ENCODE measurements around the gene SPTAN1. TPM values are rescaled to one million over a fixed set of nuclear protein-coding genes. Genes with fewer than 3 reads are reported as not detected.

Gene SPTAN1
- total and polyA plus RNA-seq, 2 of the 4 experiments (the other 2 are of a cell fraction) = 275 to 327 TPM

DNA sequence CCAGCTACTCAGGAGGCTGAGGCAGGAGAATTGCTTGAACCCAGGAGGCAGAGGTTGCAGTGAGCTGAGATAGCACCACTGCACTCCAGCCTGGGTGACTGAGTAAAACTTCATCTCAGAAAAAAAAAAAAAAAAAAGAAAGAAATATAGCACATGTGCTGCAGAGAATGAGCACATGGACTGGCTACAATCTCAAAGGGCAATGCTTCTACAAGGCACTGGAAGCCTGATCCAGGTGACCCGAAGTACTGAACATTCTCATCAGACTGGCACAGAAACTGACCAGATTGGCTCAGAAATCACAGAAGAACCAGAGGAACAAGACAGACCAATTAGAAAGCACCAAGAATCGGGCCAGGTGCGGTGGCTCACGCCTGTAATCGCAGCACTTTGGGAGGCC is 99.4 kb downstream of the SPTAN1 start:
- dilution Hi-C loops (cut with HindIII; ENCODE audit: low sequenced_read_pairs, unreplicated experiment) = no loop called here
- Histone ChIP-seq H3K9me3 (ENCODE audit: control insufficient read depth, insufficient read depth, low read length) (no peaks in the 10 kb centered on the region), H3K56ac (ENCODE audit: extremely low read depth, insufficient read depth, low read length) (no peak overlapping the region), H3K4ac (ENCODE audit: low read depth, low read length) (no peak overlapping the region), H3K4me3 (ENCODE audit: insufficient read depth, low read depth, low read length) (no peak overlapping the region), H4K8ac (ENCODE audit: low read depth in 2 of 2, low read length in 2 of 2) (no peak overlapping the region), H3K14ac (replicated peaks; ENCODE audit: low read depth, low read length) (no peak overlapping the region), H3K27ac (ENCODE audit: insufficient read depth, low read length) (no peak overlapping the region), H2BK5ac (ENCODE audit: low read depth, low read length, poor library complexity, severe bottlenecking) (no peak overlapping the region), H4K5ac (ENCODE audit: low read depth, low read length) (no peak overlapping the region), H2AFZ (replicated peaks; ENCODE audit: low read length, poor library complexity) (no peak overlapping the region), H3K9me1 (ENCODE audit: insufficient read depth, low read length) (0 out of 2 replicates have a peak, but pooled peaks cover 6% of the 10 kb centered on the region), H2AK5ac (ENCODE audit: low read depth, low read length) (no peak overlapping the region), H3K27me3 (ENCODE audit: control insufficient read depth, insufficient read depth, low read length) (no peaks in the 10 kb centered on the region), H3K4me1 (ENCODE audit: control insufficient read depth, insufficient read depth, low read length) (no peaks in the 10 kb centered on the region), H2BK20ac (ENCODE audit: low read depth, low read length) (no peak overlapping the region), H3K9ac (ENCODE audit: low read depth, low read length) (no peak overlapping the region), H2AK9ac (replicated peaks; ENCODE audit: low read depth, low read length, poor library complexity) (no peak overlapping the region), H4K20me1 (ENCODE audit: insufficient read depth, low read length) (no peaks in the 10 kb centered on the region), H4K91ac (ENCODE audit: insufficient read depth, low read depth, low read length) (no peak overlapping the region), H2BK120ac (ENCODE audit: low read depth, low read length) (no peak overlapping the region), H2BK15ac (ENCODE audit: low read depth, low read length) (no peak overlapping the region), H3K79me1 (ENCODE audit: low read depth in 1 of 2, low read length in 2 of 2) (peaks cover 24 to 32% of the 10 kb centered on the region in 2 experiments), H3K18ac (ENCODE audit: low read depth, low read length) (no peak overlapping the region), H3K36me3 (ENCODE audit: control insufficient read depth, insufficient read depth, low read length) (no peaks in the 10 kb centered on the region), H3K4me2 (ENCODE audit: low read depth, low read length) (no peak overlapping the region), H3K23ac (ENCODE audit: low read depth, low read length) (no peak overlapping the region)
- in situ Hi-C loops (cut with MboI; ENCODE audit: low sequenced_read_pairs) = no loop called here
- BruUV-seq (replicated peaks) = no TSS peak
- ChIA-PET POLR2A (ENCODE audit: unreplicated experiment) (no interaction called here), CTCF (no interaction called here)
- intact Hi-C loops (cut with micrococcal nuclease) = no loop called here
- WGBS, 2 experiments (ENCODE audit: extremely low coverage in 2 of 2, insufficient read length in 1 of 2) = 100% methylated on average over 1 of the region's 5 CpGs; no CpG with 5 or more reads in 1 of the 2 experiments
- ATAC-seq (ENCODE audit: low read depth) = no peak
- TF ChIP-seq MAZ (IDR thresholded peaks at IDR 0.05; ENCODE audit: borderline replicate concordance, low read depth, low read length) (no peak), CEBPB (IDR thresholded peaks at IDR 0.05; ENCODE audit: low read depth, low read length) (no peak), NFE2L2 (IDR thresholded peaks at IDR 0.05; ENCODE audit: low read depth, low read length) (no peak), FOS (IDR thresholded peaks at IDR 0.05; ENCODE audit: low read depth, low read length) (no peak), MXI1 (IDR thresholded peaks at IDR 0.05; ENCODE audit: borderline replicate concordance, low read depth, low read length) (no peak), CHD1 (IDR thresholded peaks at IDR 0.05; ENCODE audit: low read depth, low read length) (no peak), SMC3 (IDR thresholded peaks at IDR 0.05; ENCODE audit: low read depth, low read length) (no peak), RFX5 (IDR thresholded peaks at IDR 0.05; ENCODE audit: low read depth, low read length) (no peak)
- TF ChIP-seq, protein P1, sequence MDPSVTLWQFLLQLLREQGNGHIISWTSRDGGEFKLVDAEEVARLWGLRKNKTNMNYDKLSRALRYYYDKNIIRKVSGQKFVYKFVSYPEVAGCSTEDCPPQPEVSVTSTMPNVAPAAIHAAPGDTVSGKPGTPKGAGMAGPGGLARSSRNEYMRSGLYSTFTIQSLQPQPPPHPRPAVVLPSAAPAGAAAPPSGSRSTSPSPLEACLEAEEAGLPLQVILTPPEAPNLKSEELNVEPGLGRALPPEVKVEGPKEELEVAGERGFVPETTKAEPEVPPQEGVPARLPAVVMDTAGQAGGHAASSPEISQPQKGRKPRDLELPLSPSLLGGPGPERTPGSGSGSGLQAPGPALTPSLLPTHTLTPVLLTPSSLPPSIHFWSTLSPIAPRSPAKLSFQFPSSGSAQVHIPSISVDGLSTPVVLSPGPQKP (IDR thresholded peaks at IDR 0.05; ENCODE audit: borderline replicate concordance, low read depth, low read length) = no peak
- TF ChIP-seq, protein P2, sequence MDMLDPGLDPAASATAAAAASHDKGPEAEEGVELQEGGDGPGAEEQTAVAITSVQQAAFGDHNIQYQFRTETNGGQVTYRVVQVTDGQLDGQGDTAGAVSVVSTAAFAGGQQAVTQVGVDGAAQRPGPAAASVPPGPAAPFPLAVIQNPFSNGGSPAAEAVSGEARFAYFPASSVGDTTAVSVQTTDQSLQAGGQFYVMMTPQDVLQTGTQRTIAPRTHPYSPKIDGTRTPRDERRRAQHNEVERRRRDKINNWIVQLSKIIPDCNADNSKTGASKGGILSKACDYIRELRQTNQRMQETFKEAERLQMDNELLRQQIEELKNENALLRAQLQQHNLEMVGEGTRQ (IDR thresholded peaks at IDR 0.05; ENCODE audit: low read depth, low read length) = no peak
- DNase-seq = no peak
